Activated CD8-positive, alpha-beta memory T cell treated with anti-CD3 and anti-CD28 coated beads, Interleukin-2, amount 10 ng/mL, durations not matched to agents 7 days and 5 days (primary cell): ENCODE results near the gene GFRA1. TPM values are rescaled to one million over a fixed set of nuclear protein-coding genes. Genes with fewer than 3 reads are reported as not detected.

ENCODE experiments used
- ATAC-seq: fragments of 150-1000 bp; cut with Tn5 transposase; one replicate; pipeline ENCODE4 v1.10.0; 2021; ENCODE audit warnings: moderate library complexity
- CTCF ChIA-PET: fragments of 350-600 bp; sonication (Branson Sonifier 250); formaldehyde crosslinking; loops from one replicate; lab custom pipeline; 2021; ENCODE audit warnings: antibody characterized with exemption; lab: Charles Lee
- DNase-seq: peaks from one replicate; pipeline ENCODE4 v3.0.0-alpha.2; 2020
- H3K27ac Mint-ChIP-seq: one replicate; pipeline ENCODE4 v1.8.0; 2021; ENCODE audit warnings: mild to moderate bottlenecking, mixed read lengths
- H3K27me3 Mint-ChIP-seq: one replicate; pipeline ENCODE4 v1.8.0; 2021; ENCODE audit warnings: mixed read lengths
- H3K36me3 Mint-ChIP-seq: one replicate; pipeline ENCODE4 v1.8.0; 2021; ENCODE audit warnings: mild to moderate bottlenecking, mixed read lengths
- H3K4me1 Mint-ChIP-seq: one replicate; pipeline ENCODE4 v1.8.0; 2021; ENCODE audit warnings: mixed read lengths
- H3K4me3 Mint-ChIP-seq: one replicate; pipeline ENCODE4 v1.8.0; 2021; ENCODE audit warnings: mild to moderate bottlenecking, moderate library complexity, mixed read lengths
- H3K9me3 Mint-ChIP-seq: one replicate; pipeline ENCODE4 v1.8.0; 2022; ENCODE audit warnings: low read depth, mixed read lengths
- total RNA-seq, 2 experiments: library from RNA; stranded (reverse); gene quantifications; one replicate each; pipeline ENCODE4 v1.2.3, GENCODE V29; 2021

Gene GFRA1
- total RNA-seq, 2 experiments from 2014 or later = not detected

GRCh38 chr10:116125180-116125579, 147.8 kb downstream of the GFRA1 start:
- CTCF ChIA-PET = no interaction called here
- H3K27ac Mint-ChIP-seq = no peak overlapping the region
- H3K9me3 Mint-ChIP-seq = no peaks in the 10 kb centered on the region
- H3K4me1 Mint-ChIP-seq = no peaks in the 10 kb centered on the region
- no peak overlapping the region for H3K4me3 Mint-ChIP-seq
- ATAC-seq = no peak
- DNase-seq = no peak
- H3K27me3 Mint-ChIP-seq = no peaks in the 10 kb centered on the region
- H3K36me3 Mint-ChIP-seq = no peaks in the 10 kb centered on the region

DNA sequence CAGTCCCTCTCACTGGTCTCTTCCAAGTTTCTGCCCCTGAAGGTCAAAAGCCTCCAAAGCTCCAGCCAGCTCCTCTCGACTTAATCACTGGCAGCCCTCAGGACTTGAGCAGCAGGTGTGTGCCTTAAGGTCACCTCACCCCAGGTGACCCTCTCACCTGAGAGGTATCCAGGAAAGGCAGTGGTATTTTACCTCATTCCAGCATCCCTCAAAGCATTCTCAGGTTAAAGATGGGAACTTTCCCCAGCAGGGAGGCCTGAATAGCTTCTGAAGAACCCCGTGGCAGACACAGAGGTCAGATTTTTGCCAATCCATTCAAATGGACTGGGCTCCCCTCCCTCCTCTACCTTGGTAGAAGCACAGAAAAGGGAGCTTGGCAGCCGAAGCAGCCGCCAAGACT, 148.2 kb downstream of the GFRA1 start:
- Mint-ChIP-seq H3K4me3 (no peak overlapping the region), H3K27ac (no peak overlapping the region), H3K27me3 (no peaks in the 10 kb centered on the region), H3K36me3 (no peaks in the 10 kb centered on the region), H3K9me3 (no peaks in the 10 kb centered on the region), H3K4me1 (no peaks in the 10 kb centered on the region)
- CTCF ChIA-PET = no interaction called here
- no peak for ATAC-seq
- DNase-seq = no peak

DNA sequence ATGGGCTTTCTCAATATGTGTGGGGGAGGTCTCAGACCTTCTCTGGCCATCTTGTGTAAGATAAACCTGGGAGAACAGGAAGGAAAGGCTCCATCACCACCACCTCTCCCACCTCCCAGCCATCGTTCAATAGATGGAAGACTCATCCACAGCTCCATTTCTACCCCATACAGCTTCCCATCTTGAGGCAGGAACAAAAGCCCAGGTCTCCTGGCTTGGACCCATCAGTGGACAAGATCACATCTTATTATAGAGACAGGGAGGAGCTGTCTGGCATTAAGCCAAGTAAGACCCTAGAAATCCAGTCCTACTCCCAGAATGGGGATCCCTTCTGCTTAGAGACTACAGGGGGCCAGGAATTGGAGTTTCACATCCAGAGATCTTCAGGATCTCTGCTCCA, 150.3 kb downstream of the GFRA1 start:
- ATAC-seq = no peak
- CTCF ChIA-PET = no interaction called here
- Mint-ChIP-seq H3K9me3 (peaks cover 3% of the 10 kb centered on the region), H3K27ac (no peak overlapping the region), H3K4me1 (no peaks in the 10 kb centered on the region), H3K27me3 (no peaks in the 10 kb centered on the region), H3K36me3 (no peaks in the 10 kb centered on the region), H3K4me3 (no peak overlapping the region)
- no peak for DNase-seq

GRCh38 chr10:116121640-116122525, 151.1 kb downstream of the GFRA1 start:
- ATAC-seq (no peak), DNase-seq (no peak)
- Mint-ChIP-seq H3K27me3 (no peaks in the 10 kb centered on the region), H3K4me1 (no peaks in the 10 kb centered on the region), H3K36me3 (no peaks in the 10 kb centered on the region), H3K4me3 (no peak overlapping the region), H3K27ac (no peak overlapping the region), H3K9me3 (peaks cover 3% of the 10 kb centered on the region)
- CTCF ChIA-PET = no interaction called here

- no peaks in the 10 kb centered on the region for H3K27me3 Mint-ChIP-seq
- DNase-seq = no peak
- no peak for ATAC-seq
- no peak overlapping the region for H3K27ac Mint-ChIP-seq
- no peaks in the 10 kb centered on the region for H3K36me3 Mint-ChIP-seq
- H3K4me1 Mint-ChIP-seq = no peaks in the 10 kb centered on the region
- no peak overlapping the region for H3K4me3 Mint-ChIP-seq
- peaks cover 3% of the 10 kb centered on the region for H3K9me3 Mint-ChIP-seq
- CTCF ChIA-PET = no interaction called here
Measured at GRCh38 chr10:116120688-116121455, 152.1 kb downstream of the GFRA1 start.

DNA sequence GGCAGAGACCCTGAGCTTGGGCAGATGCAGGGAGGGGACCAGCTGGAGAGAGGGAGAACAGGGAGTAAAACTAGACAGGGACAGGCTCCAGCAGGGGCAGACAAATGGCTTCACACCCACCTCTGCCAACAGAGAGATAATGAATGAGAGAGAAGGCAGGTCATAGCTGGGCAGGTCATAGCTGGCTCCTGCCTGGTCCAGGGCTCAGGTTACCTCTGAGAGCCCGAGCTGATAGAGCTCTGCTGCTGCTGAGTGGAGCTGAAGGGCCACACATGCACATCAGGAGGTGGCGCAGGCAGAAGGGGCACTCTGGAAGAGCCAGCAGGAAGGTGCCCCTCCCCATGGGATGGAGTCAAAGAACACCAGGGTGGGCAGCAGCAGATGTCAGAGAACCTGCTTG, 154.2 kb downstream of the GFRA1 start:
- ATAC-seq (no peak), DNase-seq (no peak)
- Mint-ChIP-seq H3K4me1 (no peaks in the 10 kb centered on the region), H3K9me3 (peaks cover 3% of the 10 kb centered on the region), H3K4me3 (no peak overlapping the region), H3K36me3 (no peaks in the 10 kb centered on the region), H3K27me3 (no peaks in the 10 kb centered on the region), H3K27ac (no peak overlapping the region)
- CTCF ChIA-PET = no interaction called here

GRCh38 chr10:116115797-116116196, 157.2 kb downstream of the GFRA1 start:
- Mint-ChIP-seq H3K4me1 (no peaks in the 10 kb centered on the region), H3K27me3 (no peaks in the 10 kb centered on the region), H3K36me3 (no peaks in the 10 kb centered on the region), H3K27ac (no peak overlapping the region), H3K4me3 (no peak overlapping the region), H3K9me3 (peaks cover 3% of the 10 kb centered on the region)
- DNase-seq = no peak
- CTCF ChIA-PET = no interaction called here
- no peak for ATAC-seq

GRCh38 chr10:116115036-116115641, 157.9 kb downstream of the GFRA1 start:
- Mint-ChIP-seq H3K27me3 (no peaks in the 10 kb centered on the region), H3K9me3 (peaks cover 3% of the 10 kb centered on the region), H3K4me1 (no peaks in the 10 kb centered on the region), H3K36me3 (no peaks in the 10 kb centered on the region), H3K27ac (no peak overlapping the region), H3K4me3 (no peak overlapping the region)
- ATAC-seq = no peak
- CTCF ChIA-PET = no interaction called here
- DNase-seq = no peak

DNA sequence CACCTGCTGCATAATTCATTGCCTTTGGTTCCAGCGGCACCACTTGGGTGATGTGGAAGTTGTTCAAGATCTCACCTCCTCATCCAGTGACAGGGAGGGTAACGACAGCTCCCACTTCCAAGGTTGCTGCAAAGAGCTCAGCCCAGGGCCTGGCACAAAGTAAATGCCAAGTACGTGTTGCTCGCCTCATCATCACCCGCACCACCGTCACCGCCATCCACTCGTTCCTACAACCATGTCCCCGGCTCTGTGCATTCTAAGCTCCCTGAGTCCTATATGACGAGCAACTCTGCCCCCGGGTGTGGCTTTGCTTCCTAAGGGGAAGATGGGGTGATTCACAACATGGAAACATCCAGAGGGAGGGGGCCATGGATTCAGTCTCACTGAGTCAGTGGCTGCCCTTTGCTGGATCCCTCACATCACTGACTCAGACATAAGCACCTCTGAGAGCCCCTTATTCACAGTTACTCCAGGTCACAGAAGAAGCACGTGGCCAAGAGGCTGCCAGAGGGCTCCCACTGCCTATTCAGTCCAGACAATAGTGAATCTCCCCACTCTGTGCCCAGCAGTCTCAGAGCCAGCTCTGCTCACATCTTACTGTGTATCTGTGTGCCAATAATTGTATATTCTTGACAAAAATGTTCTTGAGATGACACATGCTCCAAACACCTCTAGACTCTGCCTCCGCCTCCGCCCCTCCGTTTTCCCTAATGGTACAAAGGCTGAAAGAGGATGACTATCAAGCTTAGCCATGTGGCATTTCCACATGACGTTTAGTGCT, 159.1 kb downstream of the GFRA1 start:
- no peak overlapping the region for H3K27ac Mint-ChIP-seq
- no peak for ATAC-seq
- CTCF ChIA-PET = no interaction called here
- no peak overlapping the region for H3K4me3 Mint-ChIP-seq
- peaks cover 3% of the 10 kb centered on the region for H3K9me3 Mint-ChIP-seq
- DNase-seq = no peak
- H3K36me3 Mint-ChIP-seq = no peaks in the 10 kb centered on the region
- H3K27me3 Mint-ChIP-seq = no peaks in the 10 kb centered on the region
- no peaks in the 10 kb centered on the region for H3K4me1 Mint-ChIP-seq

DNA sequence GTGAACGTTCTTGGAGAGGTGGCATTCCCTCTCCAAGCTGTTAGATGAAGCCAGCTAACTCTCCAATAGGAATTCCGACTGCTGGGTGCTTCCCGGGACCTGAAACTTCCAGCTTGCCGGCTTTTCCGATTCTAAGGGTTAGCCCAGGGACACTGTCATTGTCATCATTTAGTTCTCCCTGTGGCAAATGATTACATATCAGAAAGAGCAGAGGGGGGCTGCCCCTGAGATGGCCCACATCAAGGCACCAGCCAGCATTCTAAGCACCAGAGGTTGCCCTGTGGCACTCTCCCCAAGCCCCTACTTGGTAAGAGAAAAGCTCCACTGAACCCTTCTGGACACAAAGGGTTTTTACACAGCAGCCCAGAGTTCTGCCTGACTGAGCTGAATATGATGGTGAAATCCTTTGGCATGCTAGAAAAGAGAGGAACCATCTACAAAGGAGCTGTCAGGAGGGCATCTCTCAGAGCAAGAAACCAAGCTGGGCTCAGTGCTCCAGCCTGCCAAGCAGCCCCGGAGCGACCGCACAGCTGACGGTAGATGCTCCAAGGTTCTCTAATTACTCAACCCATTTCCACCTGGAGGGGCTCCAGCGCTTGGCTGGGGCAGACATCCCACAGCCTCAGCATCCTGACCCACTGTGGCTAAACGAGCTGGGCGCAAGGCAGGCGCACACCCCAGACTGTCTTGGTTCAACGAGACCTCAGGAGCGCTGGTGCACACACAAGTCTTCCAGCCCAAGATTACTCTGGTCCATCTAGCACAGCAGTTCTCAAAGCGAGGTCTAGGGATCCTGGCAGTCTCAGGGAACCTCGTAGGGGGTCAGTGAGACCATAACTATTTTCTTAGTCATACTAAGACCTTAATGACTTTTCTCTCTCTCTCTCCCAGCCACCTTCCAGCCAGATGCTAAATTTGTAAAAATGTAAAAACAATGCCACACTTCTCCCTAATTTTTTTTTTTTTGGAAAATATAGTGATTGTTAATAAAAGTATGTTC, 160.5 kb downstream of the GFRA1 start:
- no peak for DNase-seq
- CTCF ChIA-PET = no interaction called here
- Mint-ChIP-seq H3K4me1 (no peaks in the 10 kb centered on the region), H3K4me3 (no peak overlapping the region), H3K27me3 (no peaks in the 10 kb centered on the region), H3K27ac (no peak overlapping the region), H3K36me3 (no peaks in the 10 kb centered on the region), H3K9me3 (no peaks in the 10 kb centered on the region)
- ATAC-seq = no peak

GRCh38 chr10:116111483-116112095, 161.4 kb downstream of the GFRA1 start:
- Mint-ChIP-seq H3K4me1 (no peaks in the 10 kb centered on the region), H3K27ac (no peak overlapping the region), H3K36me3 (no peaks in the 10 kb centered on the region), H3K27me3 (no peaks in the 10 kb centered on the region), H3K9me3 (no peaks in the 10 kb centered on the region), H3K4me3 (no peak overlapping the region)
- CTCF ChIA-PET = no interaction called here
- DNase-seq (no peak), ATAC-seq (no peak)

DNA sequence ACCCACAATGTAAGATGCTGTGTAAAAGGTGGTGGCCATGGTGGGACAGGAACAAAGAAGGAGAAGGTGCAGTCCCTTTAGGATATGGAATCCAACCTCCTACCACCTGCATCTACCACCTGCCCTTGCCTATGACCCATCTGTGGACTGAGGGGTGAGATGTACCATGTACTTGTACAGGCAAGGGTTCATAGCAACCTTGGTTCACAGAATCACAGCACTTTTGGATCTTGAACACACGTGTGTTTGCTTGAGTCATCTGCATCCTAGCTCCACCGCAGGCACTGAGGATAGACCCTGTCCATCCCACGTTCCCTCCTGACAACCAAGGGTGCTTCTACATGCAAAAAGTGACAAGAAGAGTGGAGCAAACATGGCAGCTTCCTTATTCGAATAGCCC, 162.3 kb downstream of the GFRA1 start:
- no peak for ATAC-seq
- no peak for DNase-seq
- H3K4me3 Mint-ChIP-seq = no peak overlapping the region
- H3K36me3 Mint-ChIP-seq = no peaks in the 10 kb centered on the region
- H3K27ac Mint-ChIP-seq = no peak overlapping the region
- H3K27me3 Mint-ChIP-seq = no peaks in the 10 kb centered on the region
- CTCF ChIA-PET = no interaction called here
- no peaks in the 10 kb centered on the region for H3K9me3 Mint-ChIP-seq
- no peaks in the 10 kb centered on the region for H3K4me1 Mint-ChIP-seq
